ENCODE data around the gene PRUNE2.

DNA sequence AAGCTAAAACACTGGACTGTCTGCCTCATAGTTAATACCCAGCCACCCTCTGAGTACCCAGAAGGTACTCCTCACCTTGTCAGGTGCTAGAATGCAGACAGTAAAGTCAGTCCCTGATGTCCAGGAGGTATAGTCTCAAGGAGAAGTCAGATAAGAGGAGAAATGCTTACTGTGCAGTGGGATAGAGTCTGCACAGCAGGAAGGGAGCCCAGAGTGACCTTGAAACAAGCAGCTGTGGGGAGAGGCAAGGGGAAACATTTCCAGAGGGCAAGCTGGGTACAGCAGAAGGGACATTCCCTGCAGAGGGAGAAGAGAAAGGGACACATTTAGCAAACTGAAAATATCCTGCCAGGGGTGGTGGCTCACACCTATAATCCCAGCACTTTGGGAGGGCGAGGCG is 324.2 kb downstream of the PRUNE2 start:
- TF ChIP-seq, protein P1, sequence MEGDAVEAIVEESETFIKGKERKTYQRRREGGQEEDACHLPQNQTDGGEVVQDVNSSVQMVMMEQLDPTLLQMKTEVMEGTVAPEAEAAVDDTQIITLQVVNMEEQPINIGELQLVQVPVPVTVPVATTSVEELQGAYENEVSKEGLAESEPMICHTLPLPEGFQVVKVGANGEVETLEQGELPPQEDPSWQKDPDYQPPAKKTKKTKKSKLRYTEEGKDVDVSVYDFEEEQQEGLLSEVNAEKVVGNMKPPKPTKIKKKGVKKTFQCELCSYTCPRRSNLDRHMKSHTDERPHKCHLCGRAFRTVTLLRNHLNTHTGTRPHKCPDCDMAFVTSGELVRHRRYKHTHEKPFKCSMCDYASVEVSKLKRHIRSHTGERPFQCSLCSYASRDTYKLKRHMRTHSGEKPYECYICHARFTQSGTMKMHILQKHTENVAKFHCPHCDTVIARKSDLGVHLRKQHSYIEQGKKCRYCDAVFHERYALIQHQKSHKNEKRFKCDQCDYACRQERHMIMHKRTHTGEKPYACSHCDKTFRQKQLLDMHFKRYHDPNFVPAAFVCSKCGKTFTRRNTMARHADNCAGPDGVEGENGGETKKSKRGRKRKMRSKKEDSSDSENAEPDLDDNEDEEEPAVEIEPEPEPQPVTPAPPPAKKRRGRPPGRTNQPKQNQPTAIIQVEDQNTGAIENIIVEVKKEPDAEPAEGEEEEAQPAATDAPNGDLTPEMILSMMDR (IDR thresholded peaks at IDR 0.05; ENCODE audit: poor library complexity): no peak
- TF ChIP-seq EZH2 (IDR thresholded peaks at IDR 0.05; ENCODE audit: borderline replicate concordance) (no peak), EZH2phosphoT487 (IDR thresholded peaks at IDR 0.05; ENCODE audit: low read depth, severe bottlenecking, unreplicated experiment) (no peak)

All from hepatocyte (in vitro differentiated cells).